DND-41 (cell line): ENCODE results near the gene ATP9A.

Experiments used
- ATAC-seq: fragments of 200-7000 bp; cut with Tn5 transposase; 3 replicates; pipeline ENCODE4 v1.9.1; 2021; ENCODE audit warnings: low read depth; ENCODE audit not compliant: insufficient read depth
- DNase-seq: peaks from one replicate; pipeline ENCODE4 v3.0.0-alpha.2; 2020
- H2AFZ ChIP-seq: 2 replicates; pipeline ENCODE4 v1.6.0; 2012; ENCODE audit warnings: low read depth, low read length
- H3K27ac ChIP-seq: 2 replicates; pipeline ENCODE4 v1.5.1; 2012; ENCODE audit warnings: low read length, inconsistent platforms
- H3K27me3 ChIP-seq: fragments of 200-600 bp; sonication (generic); 2 replicates; pipeline ENCODE4 v1.6.0; 2012; ENCODE audit warnings: low read length, mild to moderate bottlenecking, inconsistent platforms; ENCODE audit not compliant: insufficient read depth, poor library complexity
- H3K36me3 ChIP-seq: 2 replicates; pipeline ENCODE4 v1.5.1; 2012; ENCODE audit warnings: low read length, inconsistent platforms; ENCODE audit not compliant: insufficient read depth
- H3K4me1 ChIP-seq: 2 replicates; pipeline ENCODE4 v1.5.1; 2012; ENCODE audit warnings: mild to moderate bottlenecking, low read length; ENCODE audit not compliant: insufficient read depth
- H3K4me2 ChIP-seq: 2 replicates; pipeline ENCODE4 v1.6.0; 2012; ENCODE audit warnings: mild to moderate bottlenecking, moderate library complexity, low read length, inconsistent platforms; ENCODE audit not compliant: insufficient read depth
- H3K4me3 ChIP-seq, 2 experiments: fragments of 200-600 bp in 1 of 2; shearing (Covaris generic) in 1 of 2; 2 replicates each; pipeline ENCODE4 v1.5.1; 2012 to 2016; ENCODE audit warnings: inconsistent platforms in 2 of 2, low read length in 2 of 2, mild to moderate bottlenecking in 2 of 2, low read depth in 1 of 2, moderate library complexity in 1 of 2
- H3K79me2 ChIP-seq: 2 replicates; pipeline ENCODE4 v1.6.0; 2012; ENCODE audit warnings: low read length, inconsistent platforms; ENCODE audit not compliant: insufficient read depth
- H3K9ac ChIP-seq: 2 replicates; pipeline ENCODE4 v1.6.0; 2012; ENCODE audit warnings: low read depth, mild to moderate bottlenecking, inconsistent platforms, low read length, moderate library complexity
- H3K9me3 ChIP-seq: 2 replicates; pipeline ENCODE4 v1.5.1; 2012; ENCODE audit warnings: low read length, moderate library complexity, mild to moderate bottlenecking, inconsistent platforms; ENCODE audit not compliant: insufficient read depth, severe bottlenecking
- H4K20me1 ChIP-seq: 2 replicates; pipeline ENCODE4 v1.6.0; 2012; ENCODE audit warnings: low read length; ENCODE audit not compliant: insufficient read depth
- CTCF ChIP-seq: IDR thresholded peaks from 2 replicates; pipeline ENCODE4 v1.5.1; 2012; ENCODE audit warnings: borderline replicate concordance, low read length, moderate library complexity, mild to moderate bottlenecking; ENCODE audit not compliant: poor library complexity, severe bottlenecking; ENCODE audit errors: extremely low read depth
- EZH2 ChIP-seq: IDR thresholded peaks from 3 replicates; pipeline ENCODE4 v1.6.1; 2012; ENCODE audit warnings: borderline replicate concordance, low read depth, mild to moderate bottlenecking, moderate library complexity, low read length, inconsistent platforms; ENCODE audit not compliant: severe bottlenecking

ATP9A gene

GRCh38 chr20:51702556-51702955, 65.6 kb downstream of the ATP9A start:
- Histone ChIP-seq H3K9ac (no peak overlapping the region), H2AFZ (no peak overlapping the region), H3K27ac (no peak overlapping the region), H3K4me3 (no peak overlapping the region), H3K4me2 (no peak overlapping the region), H4K20me1 (no peaks in the 10 kb centered on the region), H3K79me2 (no peaks in the 10 kb centered on the region), H3K4me1 (no peaks in the 10 kb centered on the region), H3K9me3 (no peaks in the 10 kb centered on the region), H3K27me3 (peaks cover 6% of the 10 kb centered on the region), H3K36me3 (no peaks in the 10 kb centered on the region)
- no peak for DNase-seq
- ATAC-seq = no peak
- TF ChIP-seq CTCF = no peak
- TF ChIP-seq EZH2 = no peak

GRCh38 chr20:51700809-51701285, 67.3 kb downstream of the ATP9A start:
- Histone ChIP-seq H3K9ac (no peak overlapping the region), H3K4me1 (no peaks in the 10 kb centered on the region), H3K79me2 (no peaks in the 10 kb centered on the region), H3K27ac (no peak overlapping the region), H3K9me3 (no peaks in the 10 kb centered on the region), H3K27me3 (peaks cover 22% of the 10 kb centered on the region), H3K4me3 (no peak overlapping the region), H3K36me3 (no peaks in the 10 kb centered on the region), H2AFZ (no peak overlapping the region), H4K20me1 (no peaks in the 10 kb centered on the region), H3K4me2 (no peak overlapping the region)
- TF ChIP-seq CTCF = peak; percentile 73
- TF ChIP-seq EZH2 = no peak
- DNase-seq (peak; percentile 18), ATAC-seq (no peak)

- Histone ChIP-seq H3K27ac (no peak overlapping the region), H3K4me1 (no peaks in the 10 kb centered on the region)
Measured at GRCh38 chr20:51698252-51698651, 69.9 kb downstream of the ATP9A start.

More at GRCh38 chr20:51698252-51698651, 69.9 kb downstream of the ATP9A start:
- no peaks in the 10 kb centered on the region for H3K79me2 ChIP-seq
- peaks cover 25% of the 10 kb centered on the region for H3K27me3 ChIP-seq
- TF ChIP-seq EZH2 (no peak), CTCF (no peak)
- no peak overlapping the region for H3K9ac ChIP-seq
- no peak overlapping the region for H3K4me3 ChIP-seq
- no peak for DNase-seq
- no peaks in the 10 kb centered on the region for H4K20me1 ChIP-seq
- H3K9me3 ChIP-seq = no peaks in the 10 kb centered on the region
- ATAC-seq = no peak
- no peak overlapping the region for H2AFZ ChIP-seq
- H3K36me3 ChIP-seq = no peaks in the 10 kb centered on the region
- H3K4me2 ChIP-seq = no peak overlapping the region
